Fibroblast of villous mesenchyme (primary cell): Measurements from ENCODE around the gene RPL10. TPM values are rescaled to one million over a fixed set of nuclear protein-coding genes. Genes with fewer than 3 reads are reported as not detected.
"Not testable (repeated sequence)": the region's sequence is repeated elsewhere in the genome, so short reads cannot be mapped to it uniquely, and the experiment has no call there.

Experiments used
- DNase-seq: peaks from one replicate; pipeline ENCODE4 v3.0.0-alpha.2; 2010; ENCODE audit warnings: low read depth
- H3K4me3 ChIP-seq: 2 replicates; pipeline ENCODE4 v1.5.1; 2011; ENCODE audit warnings: low read depth, mild to moderate bottlenecking, low read length
- total RNA-seq: library from RNA; depleted of rRNA; stranded (reverse); fragments of >200 nt; gene quantifications from 2 replicates; pipeline ENCODE4 v1.2.3, GENCODE V29; 2012
- TF ChIP-seq, protein P1 (sequence below): IDR thresholded peaks from 2 replicates; pipeline ENCODE4 v1.5.1; 2012; ENCODE audit warnings: low read depth, mild to moderate bottlenecking, low read length; ENCODE audit not compliant: insufficient read depth

Gene RPL10
- total RNA-seq, 1 donor, result 1,322 TPM

DNA sequence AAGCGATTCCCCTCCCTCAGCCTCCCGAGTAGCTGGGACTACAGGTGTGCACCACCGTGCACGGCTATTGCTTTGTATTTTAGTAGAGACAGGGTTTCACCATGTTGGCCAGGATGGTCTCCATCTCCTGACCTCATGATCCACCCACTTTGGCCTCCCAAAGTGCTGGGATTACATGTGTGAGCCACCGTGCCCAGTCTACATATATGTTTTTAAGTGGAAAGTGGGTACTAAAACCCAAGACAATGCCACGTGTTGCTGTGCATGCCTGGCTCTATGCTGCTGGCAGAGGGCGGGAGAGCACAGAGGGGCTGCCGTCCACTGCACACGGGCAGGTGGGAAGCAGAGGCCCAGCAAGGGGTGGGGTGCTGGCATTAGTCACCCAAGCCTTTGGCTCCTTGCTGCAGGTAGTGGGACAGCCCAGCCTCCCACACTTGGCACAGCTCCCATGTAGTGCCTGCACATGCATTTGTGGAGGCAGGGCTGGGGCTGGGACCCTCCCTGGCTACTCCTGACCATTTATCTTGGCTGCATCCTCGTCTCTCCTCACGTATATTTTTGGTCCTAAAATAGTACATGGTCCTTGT is 15.6 kb upstream of the RPL10 start:
- no peak overlapping the region for H3K4me3 ChIP-seq
- TF ChIP-seq, protein P1, sequence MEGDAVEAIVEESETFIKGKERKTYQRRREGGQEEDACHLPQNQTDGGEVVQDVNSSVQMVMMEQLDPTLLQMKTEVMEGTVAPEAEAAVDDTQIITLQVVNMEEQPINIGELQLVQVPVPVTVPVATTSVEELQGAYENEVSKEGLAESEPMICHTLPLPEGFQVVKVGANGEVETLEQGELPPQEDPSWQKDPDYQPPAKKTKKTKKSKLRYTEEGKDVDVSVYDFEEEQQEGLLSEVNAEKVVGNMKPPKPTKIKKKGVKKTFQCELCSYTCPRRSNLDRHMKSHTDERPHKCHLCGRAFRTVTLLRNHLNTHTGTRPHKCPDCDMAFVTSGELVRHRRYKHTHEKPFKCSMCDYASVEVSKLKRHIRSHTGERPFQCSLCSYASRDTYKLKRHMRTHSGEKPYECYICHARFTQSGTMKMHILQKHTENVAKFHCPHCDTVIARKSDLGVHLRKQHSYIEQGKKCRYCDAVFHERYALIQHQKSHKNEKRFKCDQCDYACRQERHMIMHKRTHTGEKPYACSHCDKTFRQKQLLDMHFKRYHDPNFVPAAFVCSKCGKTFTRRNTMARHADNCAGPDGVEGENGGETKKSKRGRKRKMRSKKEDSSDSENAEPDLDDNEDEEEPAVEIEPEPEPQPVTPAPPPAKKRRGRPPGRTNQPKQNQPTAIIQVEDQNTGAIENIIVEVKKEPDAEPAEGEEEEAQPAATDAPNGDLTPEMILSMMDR, result no peak
- no peak for DNase-seq

DNA sequence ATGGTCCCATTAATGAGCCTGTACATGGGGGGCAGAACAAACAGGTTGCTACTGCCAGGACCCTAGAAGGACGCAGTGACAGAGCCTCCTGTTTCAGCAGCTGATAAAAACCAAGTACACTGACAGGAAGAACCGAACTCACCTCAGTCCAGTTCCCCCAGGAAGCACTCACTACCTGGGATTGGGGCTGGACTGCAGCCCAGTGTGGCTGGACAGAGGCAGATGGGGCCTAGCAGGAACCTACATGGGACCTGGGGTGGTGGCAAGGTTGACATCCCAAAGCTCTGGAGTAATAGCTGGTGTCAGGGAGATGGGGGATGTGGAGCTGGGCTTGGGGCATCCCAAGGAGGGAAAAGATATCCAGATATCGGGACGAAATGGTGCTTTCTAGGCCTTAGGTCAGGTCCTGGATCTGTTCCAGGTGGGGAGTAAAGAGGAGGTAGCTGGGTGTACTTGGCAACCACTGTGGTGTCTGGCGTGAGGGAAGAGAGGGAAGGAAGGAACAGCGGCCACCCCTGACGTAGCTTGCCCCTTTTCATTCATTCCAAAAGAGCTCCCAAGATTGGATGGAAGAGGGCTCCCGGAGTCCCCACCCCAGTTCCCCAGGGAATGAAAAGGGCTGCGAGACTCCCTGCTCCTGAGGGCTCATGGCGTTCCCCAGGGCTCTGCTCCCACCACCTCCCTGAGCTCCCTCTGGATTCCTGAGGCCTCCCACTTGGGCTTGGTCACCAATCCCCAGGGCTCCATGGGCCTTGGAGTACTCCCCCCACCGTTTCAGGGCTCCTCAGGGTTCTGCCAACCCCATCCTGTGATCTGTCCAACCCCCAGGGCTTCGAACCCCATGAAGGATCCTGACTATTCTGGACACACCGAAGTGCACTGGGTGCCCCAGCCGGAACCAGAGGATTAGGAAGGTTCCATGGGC is 14.6 kb upstream of the RPL10 start:
- H3K4me3 ChIP-seq, result no peak overlapping the region
- no peak for DNase-seq
- TF ChIP-seq, protein P1, result no peak

DNA sequence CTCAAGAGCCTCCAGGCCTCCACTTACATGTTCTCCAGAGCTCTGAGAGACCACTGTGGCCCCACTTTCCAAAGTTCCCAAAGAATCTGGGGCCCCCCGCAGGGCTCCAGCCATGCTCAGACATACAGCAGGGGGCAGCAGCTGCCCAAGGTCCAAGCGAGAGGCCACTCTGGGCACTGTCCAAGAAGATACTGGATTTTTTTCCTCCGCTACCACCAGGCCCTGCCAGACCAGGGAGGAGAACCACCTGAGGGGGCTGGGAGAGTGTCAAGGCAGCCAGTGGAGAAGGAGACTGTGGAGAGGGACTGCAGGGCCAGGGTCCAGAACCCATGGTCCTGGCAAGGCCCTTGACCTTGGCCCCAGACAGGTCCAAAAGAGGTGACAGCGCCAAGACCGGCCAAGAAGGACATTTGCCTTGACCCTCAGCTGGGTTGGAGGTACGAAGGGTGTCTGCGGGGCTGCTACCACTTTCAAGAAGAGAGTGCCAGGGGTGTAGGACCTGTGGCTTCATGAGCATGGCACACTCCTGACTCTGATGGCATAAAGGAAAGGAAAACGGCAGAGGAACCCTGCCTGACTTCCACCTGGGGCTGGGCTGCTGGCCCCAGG is 13.8 kb upstream of the RPL10 start:
- TF ChIP-seq, protein P1, result peak; percentile 51
- DNase-seq, result peak; percentile 22
- H3K4me3 ChIP-seq, result no peak overlapping the region

DNA sequence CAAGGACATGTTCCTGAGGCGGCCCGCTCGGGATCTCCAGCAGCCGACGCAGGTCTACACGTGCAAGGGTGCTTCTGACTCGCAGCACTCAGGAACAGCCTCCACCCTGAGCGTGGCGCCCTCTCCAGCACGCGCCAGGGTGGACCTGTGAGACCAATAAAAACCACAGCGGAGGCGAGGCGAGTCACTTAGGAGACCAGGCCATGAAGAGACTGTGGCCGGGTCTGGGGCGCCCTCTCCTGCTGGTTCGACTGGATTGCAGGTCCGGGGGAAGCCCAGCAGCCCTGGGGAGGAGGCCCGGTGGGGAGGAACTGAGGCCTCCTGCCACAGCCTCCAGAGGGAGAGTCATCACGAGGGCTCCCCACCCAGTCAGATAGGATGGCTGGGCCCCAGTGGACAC is 10.1 kb upstream of the RPL10 start:
- not testable (repeated sequence) for H3K4me3 ChIP-seq, DNase-seq

DNA sequence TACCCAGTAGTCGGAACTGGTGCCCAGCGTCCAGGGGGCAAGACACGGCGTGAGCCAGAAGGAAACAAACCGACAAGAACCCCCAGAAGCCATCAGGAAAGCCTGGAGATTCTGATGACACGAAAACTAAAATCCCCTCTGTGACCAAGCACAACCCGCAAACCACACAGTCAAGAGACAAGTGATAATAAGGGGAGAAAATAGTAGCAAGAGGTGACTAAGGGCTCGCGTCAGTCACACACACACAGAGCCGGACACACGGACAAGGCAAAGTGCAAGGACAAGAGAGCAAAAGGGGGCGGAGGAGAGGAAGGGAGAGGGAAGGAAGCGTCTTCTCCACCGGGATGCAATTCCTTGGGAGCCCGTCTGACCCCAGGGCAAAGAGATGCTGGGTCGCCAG is 9.5 kb upstream of the RPL10 start:
- DNase-seq, H3K4me3 ChIP-seq: not testable (repeated sequence)

DNA sequence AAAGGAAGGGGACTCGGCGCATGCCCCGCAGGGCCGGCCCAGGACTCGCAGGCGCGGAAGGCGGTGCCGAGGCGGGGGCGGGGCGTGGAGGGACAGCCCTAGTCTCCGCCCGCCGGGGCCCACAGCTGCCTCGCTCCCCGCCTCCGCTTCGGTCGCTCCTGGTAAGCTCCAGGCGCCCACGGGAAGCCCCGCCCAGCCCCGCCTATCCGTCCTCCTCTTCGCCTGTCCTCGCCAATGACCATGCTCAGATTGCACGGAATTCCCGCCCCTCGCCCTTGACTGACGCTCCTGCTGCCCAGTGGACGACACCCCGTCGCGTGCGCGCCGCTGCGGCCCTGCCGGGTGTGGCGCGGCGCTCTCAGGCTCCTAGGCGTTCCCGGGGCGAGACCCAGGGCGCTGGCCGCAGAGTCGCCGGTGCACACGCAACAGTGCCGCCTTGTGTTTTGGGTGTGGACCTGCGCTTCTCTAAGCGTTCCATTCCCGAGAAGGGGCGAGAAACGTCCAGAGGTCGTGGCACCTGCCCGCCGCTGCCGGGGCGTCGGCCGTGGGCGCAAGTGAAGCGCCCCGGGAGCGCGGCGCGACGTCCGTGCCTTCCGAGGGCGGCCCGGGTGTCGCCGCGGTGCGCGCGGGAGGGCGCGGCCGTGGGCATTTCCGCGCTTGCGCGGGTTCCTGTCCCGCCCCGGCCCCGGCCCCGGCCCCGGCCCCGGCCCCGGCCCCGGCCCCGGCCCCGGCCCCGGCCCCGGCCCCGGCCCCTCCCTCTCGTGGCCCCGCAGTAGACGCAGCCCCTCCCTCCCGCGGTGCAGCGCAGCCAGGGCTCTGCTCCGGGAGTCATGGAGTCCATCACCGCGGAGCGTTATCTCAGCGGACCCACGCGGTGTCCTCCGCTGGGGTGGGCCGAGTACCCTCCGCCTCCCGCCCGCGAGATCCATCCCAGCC is 8.1 kb upstream of the RPL10 start:
- not testable (repeated sequence) for H3K4me3 ChIP-seq, DNase-seq

DNA sequence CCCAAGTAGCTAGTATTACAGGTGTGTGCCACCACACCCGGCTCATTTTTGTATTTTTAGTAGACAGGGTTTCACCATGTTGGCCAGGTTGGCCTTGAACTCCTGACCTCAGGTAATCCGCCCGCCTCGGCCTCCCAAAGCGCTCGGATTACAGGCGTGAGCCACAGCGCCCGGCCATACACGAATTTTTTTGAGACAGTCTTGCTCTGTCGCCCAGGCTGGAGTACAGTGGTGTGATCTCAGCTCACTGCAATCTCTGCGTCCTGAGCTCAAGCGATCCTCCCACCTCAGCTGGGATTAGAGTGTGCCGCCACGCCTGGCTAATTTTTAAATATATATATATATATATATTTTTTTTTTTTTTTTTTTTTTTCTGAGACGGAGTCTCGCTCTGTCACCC is 1.8 kb upstream of the RPL10 start:
- peak; percentile 5 for DNase-seq

DNA sequence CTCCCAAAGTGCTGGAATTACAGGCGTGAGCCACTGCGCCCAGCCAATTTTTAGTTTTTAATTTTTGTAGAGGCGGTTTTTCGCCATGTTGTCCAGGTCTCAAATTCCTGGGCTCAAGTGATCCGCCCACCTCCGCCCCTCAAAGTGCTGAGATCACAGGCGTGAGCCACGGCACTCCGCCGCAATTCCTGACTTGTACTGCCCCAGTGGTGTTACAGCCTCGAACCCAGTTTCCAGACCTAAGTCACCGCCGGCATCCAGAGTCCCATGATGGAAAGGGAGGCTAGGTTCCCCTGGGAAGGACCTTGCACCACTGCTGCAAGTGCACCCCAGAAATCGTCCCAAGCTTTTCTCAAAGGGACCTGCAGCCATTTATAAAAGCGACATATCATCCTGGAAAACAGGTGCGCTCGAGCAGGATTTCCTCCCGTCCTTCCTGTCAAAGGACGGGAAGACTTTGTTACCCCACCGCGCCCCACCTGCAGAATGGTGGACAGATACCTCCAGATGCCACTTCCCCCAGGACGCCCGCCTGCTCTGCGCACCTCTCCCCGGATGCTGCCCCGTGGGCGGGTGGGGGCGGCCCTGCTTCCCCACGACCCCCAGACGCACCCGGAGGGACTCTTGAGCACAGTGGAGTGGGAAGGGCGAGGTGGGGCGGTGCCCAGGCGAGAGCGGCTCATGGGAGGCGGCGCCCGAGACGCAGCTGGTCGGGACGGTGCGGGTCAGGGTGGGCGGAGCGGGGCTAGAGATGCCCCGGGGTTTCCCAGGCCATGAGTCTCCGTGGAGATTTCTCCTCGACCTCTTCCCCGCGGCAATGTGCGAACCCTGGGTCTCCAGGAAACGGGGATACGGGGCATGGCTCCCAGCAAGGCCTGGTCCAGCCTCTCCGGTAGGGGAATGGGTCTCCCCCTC is 947 bp upstream of the RPL10 start:
- TF ChIP-seq, protein P1, result no peak
- peak; percentile 63 for DNase-seq
- peak overlapping the region; percentile 86 for H3K4me3 ChIP-seq

More for the DNA sequence above, 1.8 kb upstream of the RPL10 start:
- not testable (repeated sequence) for H3K4me3 ChIP-seq
